NCI-H2227 (cell line): ENCODE data around the gene FYB2.
A peak's percentile ranks its signal among the peaks of the same experiment; 100 is the strongest.

ENCODE experiments used
- DNase-seq: peaks from one replicate; lab custom pipeline; 2025; ENCODE audit not compliant: unreplicated experiment; lab: John Stamatoyannopoulos, UW

FYB2 gene

DNA sequence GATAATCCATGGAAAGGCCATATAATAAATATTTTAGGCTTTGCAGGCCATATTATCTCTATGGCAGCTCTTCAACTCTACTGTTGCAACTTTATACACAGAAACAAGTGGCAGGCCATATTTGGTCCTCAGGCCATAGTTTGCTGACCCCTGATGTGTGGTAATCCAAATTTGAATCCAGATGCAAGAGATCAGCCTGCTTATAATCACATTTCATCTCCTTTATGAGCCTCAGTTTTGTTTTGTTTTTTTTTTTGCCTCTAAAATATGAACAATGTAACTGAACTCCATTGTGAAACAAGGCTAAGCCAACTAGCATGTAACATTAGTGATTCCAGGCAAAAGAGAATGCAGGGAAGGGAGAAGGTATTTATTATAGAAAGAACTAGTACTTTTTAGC, 92.5 kb downstream of the FYB2 start:
- no peak for DNase-seq

DNA sequence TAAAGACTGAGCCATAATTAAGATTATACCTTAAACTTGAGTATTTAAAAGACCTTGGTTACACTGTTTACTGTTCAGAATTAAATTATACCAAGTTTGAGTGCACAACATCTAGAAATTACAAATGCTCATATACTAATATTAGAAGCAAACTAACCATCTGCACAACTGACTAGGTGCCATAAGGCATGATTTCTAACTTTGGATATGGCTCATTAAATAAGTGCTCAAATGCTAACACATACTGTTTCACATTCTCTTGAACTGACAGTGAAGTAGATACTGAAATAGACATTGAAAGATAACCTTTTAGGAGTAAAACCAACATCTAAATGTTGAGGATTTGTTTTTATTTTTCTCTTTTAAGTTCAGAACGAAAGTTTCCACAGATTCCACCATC, 100.0 kb downstream of the FYB2 start:
- DNase-seq, result no peak

DNA sequence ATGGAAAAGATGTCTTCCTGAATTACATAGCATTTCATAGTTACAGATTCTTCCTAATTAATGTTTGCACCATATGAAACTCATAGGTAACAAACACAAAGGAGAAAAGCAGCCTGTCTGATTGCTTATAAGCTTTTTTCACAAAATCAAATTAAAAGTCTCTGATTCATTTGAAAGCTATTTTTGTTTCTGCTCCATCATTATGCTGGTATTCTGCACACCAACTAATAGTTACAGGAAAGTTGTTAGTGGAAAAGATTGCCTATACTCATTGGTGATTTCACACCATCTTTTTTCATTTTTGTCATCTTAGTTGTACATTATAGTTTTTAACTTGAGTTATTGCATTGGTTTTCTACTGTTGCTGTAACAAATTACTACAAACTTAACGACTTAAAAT, 104.0 kb downstream of the FYB2 start:
- no peak for DNase-seq

DNA sequence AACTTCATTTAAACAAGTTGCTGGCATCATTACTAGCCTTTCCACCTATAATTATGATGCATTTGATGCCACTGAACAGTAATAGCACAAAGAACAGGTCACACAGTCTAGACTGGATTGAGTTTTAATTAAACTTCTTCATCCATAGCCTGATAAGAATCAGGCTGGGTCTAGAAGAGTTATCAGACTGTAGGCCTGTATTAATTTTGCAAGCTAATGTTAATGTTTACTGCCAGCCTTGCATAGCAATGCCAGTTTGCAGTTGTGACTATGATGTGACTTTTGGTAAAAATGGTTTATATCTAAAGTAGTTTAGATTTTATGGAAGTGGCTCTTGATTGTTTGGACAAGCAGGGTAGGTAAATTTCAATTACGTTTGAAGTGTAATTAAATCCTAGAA, 106.1 kb downstream of the FYB2 start:
- DNase-seq, result no peak

DNA sequence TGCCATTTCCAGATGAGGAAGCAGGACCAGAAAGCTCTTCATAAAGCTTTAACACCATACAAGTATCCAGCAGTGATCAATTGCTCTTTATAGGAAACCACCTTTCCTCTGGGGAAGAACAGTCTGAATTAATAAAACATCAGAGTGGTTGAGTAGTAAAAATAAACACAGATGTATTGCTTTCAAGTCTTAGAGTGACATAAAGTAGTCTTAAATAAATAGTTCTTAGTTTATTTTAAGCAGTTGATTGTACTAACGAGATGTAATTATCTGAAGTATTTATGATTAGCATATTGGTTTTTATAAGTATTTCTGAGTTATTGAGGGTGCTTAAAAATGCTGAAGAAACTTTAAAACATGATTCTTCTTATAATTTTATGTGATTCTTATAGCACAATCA, 107.1 kb downstream of the FYB2 start:
- no peak for DNase-seq

DNA sequence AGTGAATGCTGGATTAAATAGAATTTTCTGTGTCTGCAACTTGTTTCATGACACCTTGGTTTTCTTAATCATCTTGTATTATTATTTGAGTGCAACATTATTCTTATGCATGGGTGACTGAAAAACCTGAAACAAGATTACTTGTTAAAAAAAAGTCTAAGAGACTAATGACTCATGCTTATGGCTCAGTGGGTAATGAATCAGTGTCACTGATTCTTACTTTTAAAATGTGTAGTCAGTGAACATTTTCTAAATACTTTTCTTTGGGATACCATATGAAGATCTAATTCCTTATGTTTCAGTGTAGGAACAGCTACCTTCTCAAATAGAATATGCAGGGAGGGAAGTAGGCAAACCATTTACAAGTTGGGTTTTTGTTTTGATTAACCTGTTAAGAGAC, 108.6 kb downstream of the FYB2 start:
- no peak for DNase-seq

DNA sequence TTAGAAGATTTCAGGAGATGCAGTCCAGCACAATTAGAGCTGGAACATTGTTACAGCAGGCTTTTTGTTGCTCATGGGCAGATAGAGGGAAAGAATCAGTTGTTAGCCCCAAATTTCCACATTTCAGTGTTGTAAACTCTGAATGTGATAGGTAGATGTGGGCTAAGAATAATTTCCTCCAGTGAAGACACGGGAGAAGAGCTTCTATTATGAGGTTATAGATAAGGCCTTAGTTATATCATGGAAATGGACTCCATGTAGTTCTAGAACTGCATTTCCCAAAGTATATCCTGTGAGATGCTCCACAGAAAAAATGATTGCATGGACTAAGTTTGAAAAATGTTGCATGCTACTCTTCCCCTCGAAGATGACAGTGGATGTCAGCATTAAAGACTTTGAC, 109.2 kb downstream of the FYB2 start:
- DNase-seq, result no peak

DNA sequence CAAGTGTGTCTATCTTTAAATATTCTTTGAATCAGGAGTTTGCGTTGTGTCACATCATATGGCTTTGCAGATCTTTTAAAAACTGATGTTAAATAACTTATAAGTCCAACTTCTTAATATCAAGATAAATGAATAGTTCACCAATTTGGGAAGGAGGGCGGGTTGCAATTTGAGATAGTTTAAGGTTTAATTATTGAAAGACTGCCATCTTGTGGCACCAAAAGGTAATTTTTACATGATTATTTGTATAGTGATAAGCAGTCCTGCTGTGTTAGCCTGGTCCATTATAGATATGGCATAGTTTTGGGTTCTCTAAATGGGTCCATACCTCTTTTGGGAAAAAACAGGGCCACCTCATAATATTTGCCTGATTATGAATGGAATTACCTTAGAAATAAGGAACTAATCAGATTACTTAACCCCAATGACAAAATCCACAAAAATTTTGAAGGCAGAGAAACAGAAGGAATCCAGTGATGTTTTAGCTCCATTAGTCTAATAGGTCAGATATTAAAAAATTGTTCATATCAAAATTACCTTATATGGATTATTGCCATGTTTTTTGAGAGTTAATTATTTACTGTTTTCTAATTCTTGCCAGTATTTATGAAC, 109.8 kb downstream of the FYB2 start:
- peak; percentile 57 for DNase-seq

DNA sequence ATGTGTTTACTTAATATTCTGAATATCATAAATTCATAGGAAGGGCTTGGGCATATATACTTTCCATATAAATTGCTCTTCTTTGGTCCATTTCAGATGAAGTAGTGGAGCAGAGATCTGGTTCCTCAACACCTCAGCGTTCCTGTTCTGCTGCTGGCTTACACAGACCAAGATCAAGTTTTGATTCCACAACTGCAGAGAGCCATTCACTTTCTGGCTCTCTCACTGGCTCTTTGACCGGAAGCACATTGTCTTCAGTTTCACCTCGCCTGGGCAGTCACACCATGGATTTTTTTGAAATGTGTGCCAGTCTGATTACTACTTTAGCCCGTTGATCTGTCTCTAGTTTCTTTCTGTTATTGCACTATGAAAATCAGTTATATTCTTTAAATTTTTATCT, 111.8 kb downstream of the FYB2 start:
- no peak for DNase-seq

DNA sequence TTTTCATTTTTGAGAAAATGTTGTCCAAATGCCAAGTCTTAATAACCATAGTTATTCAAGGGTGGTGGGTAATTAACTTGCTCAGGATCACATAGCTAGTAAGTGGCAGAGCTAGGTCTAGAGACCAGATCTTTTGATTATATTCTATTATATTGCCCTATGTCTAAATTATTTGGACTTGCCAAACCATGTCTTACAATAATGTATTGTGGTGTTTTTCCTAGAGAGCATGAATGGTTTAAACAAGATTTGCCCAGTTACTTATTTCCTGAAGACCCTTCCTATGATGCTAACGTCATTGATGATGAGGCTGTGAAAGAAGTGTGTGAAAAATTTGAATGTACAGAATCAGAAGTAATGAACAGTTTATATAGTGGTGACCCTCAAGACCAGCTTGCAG, 115.5 kb downstream of the FYB2 start:
- DNase-seq, result no peak

DNA sequence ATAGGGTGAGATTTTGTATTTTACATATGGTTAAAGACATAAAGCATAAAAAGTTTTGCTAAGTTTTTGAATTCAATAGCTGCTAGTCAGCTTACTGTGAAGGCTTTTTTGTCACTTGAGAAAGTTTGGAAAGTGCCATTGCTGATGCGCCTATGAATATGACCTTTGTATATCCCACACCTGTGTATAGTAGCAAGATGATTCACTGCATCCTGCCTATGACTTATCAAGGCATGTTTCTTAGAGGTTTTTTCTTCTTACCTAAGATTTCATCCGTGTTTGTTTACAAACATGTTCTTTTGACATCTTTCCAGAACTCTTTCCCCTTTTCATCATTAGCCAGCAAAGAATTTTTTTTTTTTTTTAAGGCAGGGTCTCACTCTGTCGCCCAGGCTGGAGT, 122.5 kb downstream of the FYB2 start:
- DNase-seq, result no peak

DNA sequence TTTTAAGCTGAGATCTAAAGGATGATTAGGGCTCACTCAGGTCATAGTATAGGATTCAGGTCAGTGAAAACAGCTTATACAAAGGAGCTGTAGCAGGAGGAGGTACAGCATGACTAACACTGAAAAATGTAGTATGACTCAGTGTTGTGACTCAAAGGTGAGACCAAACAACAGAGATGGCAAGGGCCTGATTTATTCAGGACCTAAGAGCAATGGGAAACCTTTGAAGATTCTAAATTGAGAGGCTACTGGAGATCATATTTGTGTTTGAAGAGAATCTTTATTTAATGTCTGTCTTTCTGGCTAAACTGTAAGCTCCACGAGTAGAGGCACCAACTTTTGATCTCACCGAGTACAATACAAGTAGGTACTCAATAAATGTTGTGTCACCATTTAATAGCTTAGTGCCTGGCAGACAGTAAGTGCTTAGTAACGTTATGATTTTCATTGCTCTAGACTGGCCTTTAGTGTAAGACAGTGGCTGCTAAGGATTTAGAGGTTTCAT, 130.6 kb downstream of the FYB2 start:
- DNase-seq, result peak; percentile 18

DNA sequence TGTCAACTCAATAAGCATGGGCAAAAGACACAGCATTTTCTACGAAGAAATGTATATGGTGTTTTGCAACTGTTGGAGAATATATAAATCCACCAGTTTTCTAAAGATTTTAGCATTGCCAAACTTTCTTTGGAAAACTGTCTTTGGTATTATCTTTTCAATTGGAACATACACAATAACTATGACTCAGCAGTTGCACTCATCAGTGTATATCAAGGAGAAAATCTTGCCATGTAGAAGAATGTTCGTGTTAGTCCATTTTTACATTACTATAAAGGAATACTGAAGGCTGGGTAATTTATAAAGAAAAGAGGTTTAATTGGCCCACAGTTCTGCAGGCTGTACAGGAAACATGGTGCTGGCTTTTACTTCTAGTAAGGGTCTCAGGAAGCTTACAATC, 133.0 kb downstream of the FYB2 start:
- no peak for DNase-seq

DNA sequence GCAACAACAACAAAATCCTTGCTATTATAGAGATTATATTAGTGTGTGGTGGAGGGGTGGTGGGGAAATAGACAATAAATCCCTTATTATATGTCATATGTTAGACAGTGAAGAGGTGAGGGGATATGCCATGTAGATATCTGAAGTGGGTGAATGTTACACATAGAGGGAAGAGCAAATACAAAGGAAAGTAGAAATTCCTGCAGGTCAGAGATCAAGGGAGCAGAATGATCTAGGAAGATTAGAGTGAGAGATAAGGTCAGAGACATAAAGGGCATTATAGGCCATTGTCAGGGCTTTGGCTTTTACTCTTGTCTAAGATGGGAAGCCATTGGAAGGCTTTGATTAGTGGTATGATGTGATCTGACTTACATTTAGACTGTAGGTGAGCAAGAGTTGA, 135.6 kb downstream of the FYB2 start:
- DNase-seq, result no peak

DNA sequence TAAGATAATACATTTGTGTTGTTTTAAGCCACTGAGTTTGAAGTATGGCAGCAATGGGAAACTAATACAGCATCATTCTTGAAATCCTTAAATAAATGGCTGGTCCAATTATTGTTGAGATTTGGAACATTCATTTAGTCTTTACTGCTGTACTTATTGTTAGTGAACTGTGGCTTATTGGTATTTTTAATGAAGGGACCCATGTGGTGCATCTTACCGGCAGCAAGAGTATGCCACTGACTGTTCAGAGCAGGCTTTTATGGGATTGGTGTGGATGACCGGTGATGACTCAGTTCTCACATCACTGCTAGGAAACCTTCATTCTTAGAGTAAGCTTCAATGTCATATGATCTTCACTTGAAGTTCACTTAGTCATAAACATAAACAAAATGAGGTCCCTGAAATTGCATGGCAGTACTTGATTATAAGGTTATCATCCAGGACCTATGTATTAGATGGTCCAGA, 142.6 kb downstream of the FYB2 start:
- no peak for DNase-seq

DNA sequence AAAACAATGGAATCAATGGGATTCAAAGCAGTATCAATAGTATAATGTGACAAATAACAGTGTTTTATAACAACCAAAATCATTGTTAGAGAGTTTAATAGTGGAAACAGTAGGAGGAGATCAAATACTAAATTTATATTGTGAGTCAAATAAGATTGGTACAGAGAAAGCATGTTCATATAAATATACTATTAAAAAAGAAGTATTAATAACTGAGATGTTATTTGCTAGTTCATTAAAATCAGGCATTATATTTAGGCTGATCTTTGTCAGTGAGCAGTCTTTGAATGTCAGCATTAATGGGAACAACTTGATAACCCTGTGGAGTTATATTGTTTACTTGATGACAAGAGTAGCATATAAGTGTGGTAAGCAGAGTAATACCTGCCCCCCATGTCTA, 143.4 kb downstream of the FYB2 start:
- no peak for DNase-seq

DNA sequence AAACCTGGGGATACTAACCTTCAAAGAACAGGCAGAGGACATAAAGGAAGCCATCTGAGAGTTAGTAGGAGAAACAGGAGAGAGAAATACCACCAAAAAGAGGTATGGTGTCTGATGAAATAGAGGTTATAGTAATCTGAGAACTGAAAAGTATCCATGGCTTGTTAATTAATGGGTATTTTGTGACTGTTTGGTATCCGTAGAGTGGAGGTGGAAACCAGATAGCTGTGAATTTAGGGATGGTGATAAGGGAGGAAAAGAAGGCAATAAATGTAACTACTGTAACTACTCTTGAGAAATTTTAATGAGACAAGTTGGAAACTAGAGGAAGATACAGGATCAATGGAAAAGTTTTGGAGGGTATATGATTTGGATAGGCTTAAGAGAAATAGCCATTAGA, 146.6 kb downstream of the FYB2 start:
- no peak for DNase-seq

DNA sequence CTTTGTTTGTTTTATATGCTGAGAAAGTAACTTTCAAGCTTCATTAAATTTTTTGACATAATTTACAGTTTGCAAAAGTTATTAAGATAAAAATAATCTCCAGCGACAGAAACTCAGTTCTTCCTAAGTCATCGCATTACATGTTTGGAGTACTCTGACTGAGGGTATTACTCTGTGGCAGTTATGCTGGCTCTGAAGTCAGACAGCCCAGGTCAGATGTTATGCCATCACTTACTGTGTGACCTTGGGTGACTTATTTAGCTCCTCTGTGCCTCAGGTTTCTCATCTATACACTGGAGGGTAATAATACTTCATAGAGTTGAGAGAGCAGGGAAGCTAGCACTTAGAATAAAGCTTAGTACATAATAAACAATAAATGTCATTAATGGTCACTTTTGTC, 147.7 kb downstream of the FYB2 start:
- no peak for DNase-seq

DNA sequence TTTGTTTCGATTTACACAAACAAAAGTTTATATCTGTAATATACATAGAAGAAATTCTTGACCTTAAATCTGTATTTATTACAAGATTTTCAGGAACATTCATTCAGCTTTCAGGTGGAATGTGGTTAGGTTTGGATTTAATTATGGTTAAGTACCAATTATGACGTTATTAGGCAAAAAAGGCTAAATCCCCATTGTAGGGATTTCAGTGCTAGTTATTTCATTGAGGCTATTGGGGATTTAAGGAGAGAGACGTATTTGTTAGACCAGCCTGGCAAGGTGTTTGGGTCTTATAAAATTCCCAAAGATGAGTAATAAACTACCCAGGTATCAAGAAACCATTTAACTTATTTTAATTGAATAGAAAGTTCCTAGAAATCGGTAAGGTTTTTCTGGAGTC, 148.1 kb downstream of the FYB2 start:
- no peak for DNase-seq

DNA sequence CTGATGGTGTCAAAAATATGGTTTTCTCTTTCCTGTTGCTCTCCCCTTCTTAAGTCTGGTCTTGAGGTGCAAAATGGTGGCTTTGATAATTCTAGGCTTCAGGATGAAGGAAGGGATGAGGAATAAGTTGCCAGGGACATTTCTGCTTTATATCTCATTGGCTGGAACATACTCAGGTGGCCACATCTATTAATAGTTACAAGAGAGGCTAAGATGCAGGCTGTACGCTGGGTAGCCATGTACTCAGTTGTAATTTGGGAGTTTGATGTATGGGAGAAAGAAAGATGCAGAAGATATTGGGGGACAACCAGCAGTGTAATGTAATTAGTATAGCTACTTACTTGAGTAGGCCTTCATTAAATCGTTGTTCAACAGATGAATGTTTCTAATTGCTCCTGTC, 148.9 kb downstream of the FYB2 start:
- no peak for DNase-seq
